Parietal lobe (tissue), 2 donors: ENCODE data around the gene PSMB4. TPM values are rescaled to one million over a fixed set of nuclear protein-coding genes. Genes with fewer than 3 reads are reported as not detected.

Source experiments
- small RNA-seq: library from RNA; depleted of rRNA; stranded (forward); fragments of <200 nt; gene quantifications from one replicate; pipeline ENCODE3, GENCODE V24; 2014; ENCODE audit warnings: low replicate concordance
- total RNA-seq: library from RNA; depleted of rRNA; stranded (reverse); fragments of >200 nt; gene quantifications from one replicate; pipeline ENCODE4 v1.2.3, GENCODE V29; 2014

The PSMB4 gene
- total RNA-seq, result 224 TPM

DNA sequence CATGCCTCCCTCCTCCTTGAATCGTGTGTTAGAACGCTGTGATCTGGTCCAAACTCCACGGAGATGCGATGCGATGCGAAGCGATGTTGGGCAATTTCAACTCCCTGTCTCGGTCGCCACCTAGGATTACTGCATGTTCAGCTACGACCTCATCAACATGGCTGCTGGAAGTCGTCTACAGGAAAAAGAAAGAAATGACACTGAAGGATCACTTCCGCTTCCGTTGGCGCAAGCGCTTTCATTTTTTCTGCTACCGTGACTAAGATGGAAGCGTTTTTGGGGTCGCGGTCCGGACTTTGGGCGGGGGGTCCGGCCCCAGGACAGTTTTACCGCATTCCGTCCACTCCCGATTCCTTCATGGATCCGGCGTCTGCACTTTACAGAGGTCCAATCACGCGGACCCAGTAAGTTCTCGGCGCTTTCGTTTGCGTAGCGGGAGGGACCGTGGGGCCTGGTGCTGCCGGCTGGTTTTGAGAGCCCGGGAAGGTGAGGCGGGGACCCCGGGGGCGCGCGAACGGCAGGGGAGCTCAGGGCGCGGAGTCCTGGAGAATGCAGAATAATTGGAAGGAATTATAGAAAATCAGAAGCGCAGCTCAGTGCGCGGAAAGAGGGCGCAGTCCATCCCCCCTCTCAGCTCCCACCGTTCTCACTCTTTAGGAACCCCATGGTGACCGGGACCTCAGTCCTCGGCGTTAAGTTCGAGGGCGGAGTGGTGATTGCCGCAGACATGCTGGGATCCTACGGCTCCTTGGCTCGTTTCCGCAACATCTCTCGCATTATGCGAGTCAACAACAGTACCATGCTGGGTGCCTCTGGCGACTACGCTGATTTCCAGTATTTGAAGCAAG lies at the start of gene PSMB4:
Gene PSMB4 (plus strand): TSS at position 250 of the 848 bp plus-strand sequence. CDS start 15 bp downstream, at position 265.

DNA sequence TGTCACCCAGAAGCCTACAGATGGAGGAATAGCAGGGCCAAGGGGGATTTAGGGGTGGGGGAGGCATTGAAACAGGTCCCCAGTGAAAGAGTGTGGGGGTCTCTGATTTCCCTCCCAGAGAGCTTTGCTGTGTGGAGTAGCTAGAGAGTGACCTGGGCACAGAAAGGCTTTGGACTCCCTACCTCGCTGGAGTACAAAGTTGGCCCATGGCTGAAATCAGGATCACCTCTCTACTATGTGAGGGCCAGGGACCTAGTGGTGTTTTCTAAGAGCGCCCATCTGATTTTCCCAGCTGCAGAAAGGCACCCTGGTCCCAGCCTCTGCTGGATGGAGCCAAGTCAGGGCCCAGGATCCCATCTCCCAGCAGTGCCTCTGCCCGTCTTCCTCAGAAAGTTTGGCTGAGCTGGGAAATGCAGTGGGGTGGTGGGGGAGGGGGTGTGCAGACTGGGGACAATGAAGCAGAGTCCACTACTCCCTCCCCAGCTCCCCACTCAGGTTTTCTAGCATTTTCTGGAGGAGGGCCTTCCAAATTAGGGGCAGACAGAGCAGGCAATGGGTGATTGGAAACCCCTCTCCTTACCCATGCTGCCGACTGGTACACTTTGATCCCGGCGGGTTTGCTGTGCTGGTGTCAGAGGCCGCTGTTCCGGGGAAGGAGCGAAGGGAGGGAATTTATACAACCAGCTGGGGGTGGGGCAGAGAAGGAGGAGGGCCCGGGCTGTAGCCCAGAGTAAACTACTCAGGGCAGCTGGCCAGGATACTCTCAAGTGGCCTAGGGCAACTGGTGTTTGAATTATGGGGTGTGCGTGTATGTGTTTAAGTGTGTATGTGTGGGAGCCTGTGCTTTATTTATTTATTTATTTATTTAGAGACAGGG lies 27.1 kb upstream of the PSMB4 start, which contains the start of gene SELENBP1:
Gene SELENBP1 (minus strand): TSS at position 648 of the 877 bp plus-strand sequence. CDS start 64 bp downstream, at position 584.

Small RNAs within 50 kb of the gene (small RNA-seq; reads per million reads assigned to genes)
- 0.52 reads per million, percentile 46 among the genes with 10 or more reads in this experiment for gene RNY4P25

Other genes starting within 250 kb of the PSMB4 start
- gene TNFAIP8L2, start 242.9 kb upstream of the PSMB4 start, total RNA-seq, result 0.94 TPM
- 17.2 TPM for gene LYSMD1, start 233.7 kb upstream of the PSMB4 start, total RNA-seq
- 23.2 TPM for gene SCNM1, start 233.4 kb upstream of the PSMB4 start, total RNA-seq
- gene TMOD4, start 223.6 kb upstream of the PSMB4 start, total RNA-seq, result not detected
- gene VPS72, start 209.4 kb upstream of the PSMB4 start, total RNA-seq, result 63.2 TPM
- 95.8 TPM for gene PIP5K1A, start 201.0 kb upstream of the PSMB4 start, total RNA-seq
- gene PSMD4, start 144.8 kb upstream of the PSMB4 start, total RNA-seq, result 82.3 TPM
- 8.8 TPM for gene ZNF687, start 117.3 kb upstream of the PSMB4 start, total RNA-seq
- gene PI4KB, start 72.2 kb upstream of the PSMB4 start, total RNA-seq, result 39.1 TPM
- 31.3 TPM for gene RFX5, start 52.3 kb upstream of the PSMB4 start, total RNA-seq
- 5.3 TPM for gene SELENBP1, start 26.9 kb upstream of the PSMB4 start, total RNA-seq
- gene POGZ, start 59.9 kb downstream of the PSMB4 start, total RNA-seq, result 238 TPM
- 5.0 TPM for gene CGN, start 111.8 kb downstream of the PSMB4 start, total RNA-seq
- gene TUFT1, start 140.7 kb downstream of the PSMB4 start, total RNA-seq, result 5.9 TPM
- gene SNX27, start 212.5 kb downstream of the PSMB4 start, total RNA-seq, result 117 TPM